HG03196 (cell line): ENCODE measurements around the gene EBF3.

Source experiments
- ATAC-seq: cut with Tn5 transposase; IDR thresholded peaks from one replicate; pipeline ENCODE4 v1.9.1; 2021; ENCODE audit not compliant: unreplicated experiment

Gene EBF3

DNA sequence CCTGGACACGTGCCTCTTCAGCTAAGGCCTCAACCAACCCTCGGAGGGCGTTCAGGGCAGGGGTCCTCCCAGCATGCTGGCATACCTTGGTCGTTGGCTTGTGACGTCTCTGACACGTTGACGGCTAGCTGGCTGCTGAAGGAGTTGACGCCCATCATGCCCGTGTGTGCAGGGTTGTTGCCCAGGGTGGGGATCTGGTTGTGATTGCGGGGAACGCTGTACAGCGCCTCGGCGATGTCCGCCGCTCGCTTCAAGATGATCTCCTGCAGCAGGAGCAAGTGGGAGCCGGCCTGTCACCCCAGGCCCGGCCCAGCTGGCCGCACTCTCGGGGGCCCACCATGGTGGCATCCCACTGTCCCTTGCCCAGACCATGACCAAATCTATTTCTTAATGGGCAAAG lies 122.0 kb downstream of the EBF3 start:
- ATAC-seq = no peak

- ATAC-seq = no peak
Measured at GRCh38 chr10:129841590-129841989, 122.5 kb downstream of the EBF3 start.

DNA sequence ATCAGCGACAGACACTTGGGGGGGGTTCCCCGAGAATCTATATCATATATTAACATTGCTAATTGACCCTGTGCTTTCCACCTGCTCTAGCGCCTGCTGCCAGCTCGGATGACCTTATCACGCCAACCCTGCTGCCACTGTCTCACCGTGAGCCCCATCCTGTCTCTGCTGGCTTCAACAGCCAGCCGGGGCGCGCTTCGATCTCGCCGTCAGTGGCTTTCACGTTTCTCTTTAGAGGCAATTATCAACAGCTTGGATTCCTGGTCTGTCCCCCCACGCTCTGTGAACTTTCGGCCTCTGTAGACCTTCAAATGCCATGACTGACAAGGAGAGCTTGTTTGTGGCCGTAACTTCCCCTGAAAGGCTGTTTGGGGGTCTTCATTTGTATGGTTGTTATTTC lies 123.0 kb downstream of the EBF3 start:
- ATAC-seq = no peak

GRCh38 chr10:129840196-129840590 lies 123.9 kb downstream of the EBF3 start:
- ATAC-seq = no peak

DNA sequence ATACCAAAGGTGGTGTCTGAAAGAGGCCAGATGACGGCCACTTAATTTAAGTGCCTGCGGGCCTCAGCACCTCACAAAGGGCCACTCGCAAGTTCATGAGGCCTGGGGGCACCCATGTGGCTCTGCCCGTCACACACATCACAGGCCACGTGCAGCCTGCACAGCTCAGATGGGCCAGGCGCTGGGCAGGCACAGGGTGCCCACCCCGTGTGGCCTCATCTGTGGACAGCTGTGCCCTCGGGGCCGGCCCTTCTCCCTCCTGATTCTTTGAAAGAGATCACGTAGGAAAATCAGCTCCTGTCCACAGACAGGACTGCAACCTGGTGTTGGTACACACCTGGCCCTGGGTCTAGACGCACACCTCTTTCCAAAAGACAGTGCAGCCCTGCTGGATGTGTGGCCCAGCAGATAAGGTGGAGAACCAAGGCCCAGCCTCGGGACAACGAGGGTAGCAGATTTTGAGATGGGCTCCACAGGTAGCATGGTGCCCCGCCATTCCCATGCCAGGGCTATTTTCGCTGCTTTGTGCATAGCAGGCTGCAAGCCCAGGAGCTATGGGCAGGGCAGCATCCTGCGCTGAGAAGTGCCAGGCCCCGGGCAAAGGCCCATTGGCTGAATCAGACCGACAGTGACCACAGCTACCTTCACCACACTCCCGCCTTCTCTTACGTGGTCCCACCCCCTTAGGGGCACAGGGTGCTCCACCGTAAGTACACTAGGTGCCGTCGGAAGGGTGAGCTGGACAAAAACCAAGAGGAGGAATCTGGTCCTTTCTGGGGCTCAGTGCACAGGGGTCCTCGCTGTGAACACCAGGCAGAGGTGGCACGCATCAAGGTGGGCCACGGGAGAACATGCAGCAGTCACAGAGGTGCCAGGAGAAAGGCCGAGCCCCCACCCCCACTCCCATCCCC lies 124.5 kb downstream of the EBF3 start:
- no peak for ATAC-seq

DNA sequence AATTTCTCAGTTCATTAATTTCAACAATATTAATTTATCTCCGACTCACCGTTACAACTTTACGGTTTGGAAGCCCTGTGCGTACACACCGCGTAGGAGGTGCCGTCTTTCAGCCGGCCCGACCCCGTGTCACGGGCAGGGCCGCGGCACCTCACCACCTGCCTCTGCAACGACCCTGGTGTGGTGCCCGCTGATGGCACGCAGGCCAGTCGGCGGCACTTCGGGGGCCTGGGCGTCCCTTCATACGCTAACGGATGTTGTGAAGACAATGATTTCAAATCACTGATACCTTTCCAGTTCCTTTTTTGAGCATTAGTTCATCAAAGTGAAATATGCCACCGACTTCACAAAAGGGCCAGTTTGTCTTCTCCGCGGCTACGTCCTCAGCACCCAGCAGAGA lies 125.3 kb downstream of the EBF3 start:
- ATAC-seq = no peak

DNA sequence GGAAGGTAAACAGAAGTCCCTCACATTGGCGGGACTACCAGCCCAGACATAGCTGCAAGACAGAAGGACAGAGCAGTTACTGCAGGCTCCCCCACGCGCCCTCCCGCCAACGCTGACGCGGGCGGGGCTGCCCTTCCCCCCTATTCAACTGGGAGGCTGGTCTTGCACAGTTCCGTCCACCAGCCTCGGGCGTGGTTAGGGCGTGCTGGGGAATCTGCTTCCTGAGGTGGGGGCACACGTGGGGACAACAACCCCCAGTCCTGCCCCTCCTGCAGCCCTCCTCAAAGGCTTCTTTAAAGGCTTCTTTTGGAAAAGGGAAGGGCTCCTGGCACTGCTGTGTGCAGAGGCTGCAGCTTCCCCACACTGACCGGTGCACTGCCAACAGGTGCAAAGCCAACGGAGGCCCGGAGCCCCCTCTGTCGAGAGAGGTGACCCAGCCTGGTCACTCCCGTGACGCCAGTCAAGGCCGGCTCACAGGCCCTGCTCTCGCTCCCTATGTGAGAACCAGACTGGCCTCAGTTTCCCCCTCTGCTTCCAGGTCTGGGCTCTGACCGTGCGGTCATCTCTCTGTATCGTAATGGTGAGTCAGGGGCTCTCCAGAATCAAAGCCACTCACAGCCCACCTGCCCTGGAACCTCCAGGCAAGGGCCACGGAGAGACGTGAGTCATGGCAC lies 126.0 kb downstream of the EBF3 start:
- no peak for ATAC-seq

DNA sequence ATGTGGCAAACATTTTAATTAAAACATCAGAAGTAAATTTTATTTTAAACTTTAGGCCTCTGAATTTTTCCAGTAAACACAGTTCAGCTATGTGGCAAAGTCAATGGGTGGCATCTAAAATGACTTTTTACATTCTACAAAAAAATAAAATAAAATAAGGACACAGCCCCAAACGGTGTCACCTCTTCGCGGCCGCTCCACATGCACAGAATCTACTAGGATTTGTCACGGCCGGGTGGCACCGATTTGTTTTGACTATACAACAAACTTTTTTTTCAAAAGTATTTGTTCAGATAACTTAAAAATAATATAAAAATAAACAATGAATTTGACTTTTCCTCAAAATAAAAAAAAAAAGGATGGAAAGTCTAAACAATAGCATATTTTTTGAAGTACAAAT lies 127.8 kb downstream of the EBF3 start:
- ATAC-seq = no peak

GRCh38 chr10:129833994-129834739 lies 129.9 kb downstream of the EBF3 start:
- ATAC-seq = no peak

DNA sequence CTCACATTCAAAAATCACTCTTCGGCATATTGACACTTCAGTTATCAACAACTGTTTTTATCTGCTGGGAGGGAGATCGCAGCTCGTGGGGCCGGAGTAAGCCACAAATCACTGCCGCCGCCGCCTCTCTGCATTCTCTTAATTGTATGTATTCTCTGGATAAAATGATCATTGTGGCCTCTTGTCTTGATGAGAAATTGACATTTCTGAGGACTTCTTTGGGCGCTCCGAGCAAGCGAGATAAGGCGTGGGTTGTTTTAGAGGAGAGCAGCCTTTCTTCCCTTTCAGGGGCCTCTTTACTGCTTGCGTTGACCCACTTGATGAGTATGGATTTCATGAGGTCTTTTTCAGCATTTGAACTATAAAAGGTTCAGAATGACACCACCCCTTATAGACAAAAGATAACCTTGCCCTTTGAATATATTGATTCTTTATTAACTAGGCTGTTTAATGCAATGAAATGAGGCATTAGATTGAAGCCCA lies 130.6 kb downstream of the EBF3 start:
- no peak for ATAC-seq

- ATAC-seq = no peak
Measured at GRCh38 chr10:129832573-129833467, 131.3 kb downstream of the EBF3 start.

GRCh38 chr10:129831150-129831549 lies 132.9 kb downstream of the EBF3 start:
- ATAC-seq = no peak

GRCh38 chr10:129825826-129826225 lies 138.2 kb downstream of the EBF3 start:
- ATAC-seq = no peak

DNA sequence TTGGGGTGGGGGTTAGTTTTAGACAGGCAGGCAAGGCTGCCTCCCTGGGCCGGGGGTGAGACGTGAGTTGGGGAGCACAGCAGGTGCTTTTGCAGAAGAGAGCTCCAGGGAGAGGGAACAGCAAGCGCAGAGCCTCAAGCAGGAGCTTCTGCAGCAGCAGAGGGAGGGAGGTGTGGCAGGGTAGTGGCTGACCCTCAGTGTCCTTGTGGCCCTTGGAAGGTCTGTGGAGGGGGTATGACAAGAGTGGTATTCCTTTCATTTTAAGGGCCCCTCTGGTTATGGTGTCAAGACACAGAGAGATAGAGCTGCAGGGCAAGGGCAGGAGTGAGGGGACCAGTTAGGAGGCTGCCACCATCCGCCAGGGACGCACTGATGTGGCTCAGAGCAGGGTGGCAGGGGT lies 138.9 kb downstream of the EBF3 start:
- no peak for ATAC-seq

GRCh38 chr10:129820451-129820850 lies 143.6 kb downstream of the EBF3 start:
- ATAC-seq = no peak

DNA sequence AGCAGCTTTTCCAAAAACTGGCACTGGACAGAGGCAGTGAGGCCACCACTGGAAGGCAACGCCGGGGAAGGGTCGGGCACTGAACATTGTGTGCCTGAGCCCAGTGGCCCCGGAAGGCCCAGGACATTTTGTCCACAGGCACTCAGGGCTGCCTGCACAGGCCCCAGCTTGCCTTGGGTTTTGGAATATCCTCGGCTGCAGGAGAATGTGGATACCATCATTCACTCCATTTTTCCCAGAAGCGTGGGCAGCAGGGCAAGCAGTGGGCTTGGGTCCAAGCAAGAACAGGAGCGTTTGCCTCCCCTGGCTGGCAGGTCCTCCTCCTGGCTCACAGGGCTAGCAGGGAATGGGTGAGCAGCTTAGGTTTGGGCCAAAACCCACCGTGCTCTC lies 147.4 kb downstream of the EBF3 start:
- no peak for ATAC-seq

- no peak for ATAC-seq
Measured at GRCh38 chr10:129815898-129816655, 148.0 kb downstream of the EBF3 start.

DNA sequence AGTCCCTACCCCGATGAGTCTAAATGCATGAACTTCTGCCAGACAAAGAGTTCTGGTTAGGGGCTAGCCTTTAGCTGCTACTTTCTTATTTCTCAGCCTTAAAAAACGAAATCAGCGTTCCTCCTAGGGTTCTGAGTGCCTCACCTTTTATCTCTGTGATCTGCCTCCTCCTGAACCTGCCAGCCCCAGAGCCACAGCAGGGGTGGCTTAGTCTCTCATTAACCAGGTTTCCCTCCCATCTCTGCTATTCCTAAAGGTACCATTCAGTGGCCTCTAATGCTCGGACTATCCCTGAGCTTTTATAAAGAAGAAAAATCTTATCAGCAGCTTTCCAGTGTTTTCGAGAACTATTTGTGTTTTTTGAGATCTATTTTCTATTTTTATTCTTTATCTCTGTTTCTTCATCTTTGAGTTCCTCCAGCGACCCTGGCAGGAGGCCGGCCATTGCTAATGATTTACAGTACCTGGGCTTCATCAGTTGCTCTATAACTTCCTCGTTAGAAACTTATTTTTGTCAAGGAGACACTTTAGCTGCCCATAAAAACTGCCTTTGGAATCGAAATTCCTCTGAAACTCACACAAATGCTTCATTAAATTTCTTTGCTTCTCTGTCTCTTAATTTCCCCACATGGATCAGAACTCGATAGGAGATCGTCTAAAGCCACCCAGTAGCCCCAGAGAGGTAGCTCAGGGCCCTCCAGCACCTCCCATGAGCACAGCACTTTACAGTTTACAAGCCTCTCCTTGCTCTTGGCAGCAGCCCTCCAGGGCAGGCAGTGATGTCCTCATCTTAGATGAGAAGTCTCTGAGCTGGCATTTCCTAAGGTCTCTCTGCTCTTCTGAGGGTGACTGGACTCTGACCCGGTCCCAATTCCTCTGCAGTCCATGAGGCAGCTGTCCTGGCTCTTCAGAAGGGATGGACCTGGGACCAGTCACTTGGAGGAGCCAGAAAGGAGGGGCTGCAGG lies 149.1 kb downstream of the EBF3 start:
- no peak for ATAC-seq

DNA sequence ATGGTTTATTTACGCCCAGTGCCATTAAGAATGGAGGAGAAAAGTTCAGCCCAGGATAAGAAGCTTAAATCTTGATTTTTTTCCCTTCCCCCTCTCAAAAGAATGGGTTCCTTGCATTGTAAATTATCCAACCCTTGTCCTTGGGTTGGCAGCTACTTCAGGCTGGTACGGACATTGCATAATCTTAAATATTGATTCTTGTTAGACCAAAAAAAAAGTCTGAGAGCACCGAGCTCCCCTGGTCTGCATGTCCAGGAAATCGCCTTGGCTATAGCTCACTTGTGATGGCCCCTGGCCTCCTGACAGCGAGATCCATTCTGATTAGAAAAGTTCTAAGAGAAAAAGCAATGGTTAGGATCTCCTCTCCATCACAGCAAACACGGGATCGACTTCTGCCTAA lies 151.7 kb downstream of the EBF3 start:
- no peak for ATAC-seq
